Activated T-helper 9 cell treated with anti-CD3 and anti-CD28 coated beads, Interleukin-2, amount 50 U/mL, for 16 hours (primary cell): Measurements from ENCODE around the gene OR5A1.

ENCODE experiments used
- DNase-seq: peaks from one replicate; pipeline ENCODE4 v3.0.0-alpha.2; 2020; ENCODE audit warnings: low read depth

The OR5A1 gene

DNA sequence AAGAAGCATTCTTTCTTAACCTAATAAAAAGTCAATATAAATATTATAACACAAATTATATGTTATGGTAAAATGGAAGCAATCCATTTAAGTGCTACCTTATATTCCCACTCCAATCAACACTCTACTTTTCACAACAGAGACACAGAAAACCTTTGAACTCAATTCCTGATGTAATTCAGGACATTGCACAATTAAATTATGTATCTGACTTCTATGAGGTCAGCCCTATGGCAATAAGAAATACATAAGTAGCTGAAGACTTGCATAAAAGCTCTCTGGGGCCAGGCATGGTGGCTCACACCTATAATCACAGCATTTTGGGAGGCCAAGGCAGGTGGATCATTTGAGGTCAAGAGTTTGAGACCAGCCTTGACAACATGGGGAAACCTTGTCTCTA is 43.6 kb downstream of the OR5A1 start:
- DNase-seq: no peak

DNA sequence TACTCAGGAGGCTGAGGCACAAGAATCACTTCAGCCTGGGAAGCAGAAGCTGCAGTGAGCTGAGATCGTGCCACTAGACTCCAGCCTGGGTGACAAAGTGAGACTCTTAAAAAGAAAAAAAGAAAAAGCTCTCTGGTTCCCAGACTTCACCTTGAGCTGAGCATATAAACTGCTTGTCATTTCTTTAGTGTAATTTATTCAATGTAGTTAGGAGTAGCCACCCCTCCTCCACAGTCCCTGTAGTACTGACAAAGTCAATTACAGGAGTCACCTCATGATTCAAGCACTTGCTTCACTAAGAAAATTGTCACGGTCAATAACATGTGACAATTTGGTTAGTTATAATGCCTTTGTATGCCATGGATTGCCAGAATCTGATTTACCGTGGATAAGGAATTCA is 44.1 kb downstream of the OR5A1 start:
- DNase-seq: no peak
